Measurements from ENCODE around the gene C1orf167.

C1orf167 gene

DNA sequence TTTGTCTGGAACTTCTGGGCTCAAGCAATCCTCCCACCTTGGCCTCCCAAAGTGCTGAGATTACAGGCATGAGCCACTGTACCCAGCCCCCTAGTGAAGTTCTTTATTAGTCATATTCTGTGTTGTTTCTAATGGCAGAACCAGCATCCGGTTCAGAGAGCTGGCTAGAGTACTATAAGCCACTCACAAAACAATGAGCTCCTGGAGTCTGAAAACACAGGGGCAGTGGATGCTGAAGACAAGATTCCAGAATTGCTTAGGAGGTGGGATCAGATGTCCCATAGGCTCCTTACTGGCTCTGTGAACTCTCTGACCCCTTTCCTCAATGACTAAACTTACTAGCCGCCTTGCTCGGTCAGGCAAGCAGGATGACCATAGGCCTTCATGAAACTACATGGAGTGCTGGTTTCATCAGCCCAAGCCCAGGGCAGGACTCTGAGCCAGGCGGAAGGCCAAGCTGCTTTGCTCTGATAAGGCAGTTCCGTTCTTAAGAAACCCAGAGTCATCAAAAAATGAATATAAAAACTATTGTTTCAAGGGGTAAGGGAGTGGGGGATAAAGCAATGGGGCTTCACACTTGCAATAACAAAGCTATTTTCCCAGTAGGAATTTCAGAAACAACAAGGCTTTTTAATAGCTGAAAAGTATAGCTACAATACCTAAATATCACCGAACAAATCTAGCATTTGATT lies 35.7 kb downstream of the C1orf167 start:
- ATAC-seq = no peak
- TF ChIP-seq ZC3H10 (CRISPR knock-in tag; IDR thresholded peaks at IDR 0.05) = no peak
- no peak for TF ChIP-seq OSR1 (CRISPR knock-in tag; IDR thresholded peaks at IDR 0.05)
- TF ChIP-seq, protein P1, sequence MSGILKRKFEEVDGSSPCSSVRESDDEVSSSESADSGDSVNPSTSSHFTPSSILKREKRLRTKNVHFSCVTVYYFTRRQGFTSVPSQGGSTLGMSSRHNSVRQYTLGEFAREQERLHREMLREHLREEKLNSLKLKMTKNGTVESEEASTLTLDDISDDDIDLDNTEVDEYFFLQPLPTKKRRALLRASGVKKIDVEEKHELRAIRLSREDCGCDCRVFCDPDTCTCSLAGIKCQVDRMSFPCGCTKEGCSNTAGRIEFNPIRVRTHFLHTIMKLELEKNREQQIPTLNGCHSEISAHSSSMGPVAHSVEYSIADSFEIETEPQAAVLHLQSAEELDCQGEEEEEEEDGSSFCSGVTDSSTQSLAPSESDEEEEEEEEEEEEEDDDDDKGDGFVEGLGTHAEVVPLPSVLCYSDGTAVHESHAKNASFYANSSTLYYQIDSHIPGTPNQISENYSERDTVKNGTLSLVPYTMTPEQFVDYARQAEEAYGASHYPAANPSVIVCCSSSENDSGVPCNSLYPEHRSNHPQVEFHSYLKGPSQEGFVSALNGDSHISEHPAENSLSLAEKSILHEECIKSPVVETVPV (CRISPR knock-in tag; IDR thresholded peaks at IDR 0.05) = no peak
- TF ChIP-seq, protein P2, sequence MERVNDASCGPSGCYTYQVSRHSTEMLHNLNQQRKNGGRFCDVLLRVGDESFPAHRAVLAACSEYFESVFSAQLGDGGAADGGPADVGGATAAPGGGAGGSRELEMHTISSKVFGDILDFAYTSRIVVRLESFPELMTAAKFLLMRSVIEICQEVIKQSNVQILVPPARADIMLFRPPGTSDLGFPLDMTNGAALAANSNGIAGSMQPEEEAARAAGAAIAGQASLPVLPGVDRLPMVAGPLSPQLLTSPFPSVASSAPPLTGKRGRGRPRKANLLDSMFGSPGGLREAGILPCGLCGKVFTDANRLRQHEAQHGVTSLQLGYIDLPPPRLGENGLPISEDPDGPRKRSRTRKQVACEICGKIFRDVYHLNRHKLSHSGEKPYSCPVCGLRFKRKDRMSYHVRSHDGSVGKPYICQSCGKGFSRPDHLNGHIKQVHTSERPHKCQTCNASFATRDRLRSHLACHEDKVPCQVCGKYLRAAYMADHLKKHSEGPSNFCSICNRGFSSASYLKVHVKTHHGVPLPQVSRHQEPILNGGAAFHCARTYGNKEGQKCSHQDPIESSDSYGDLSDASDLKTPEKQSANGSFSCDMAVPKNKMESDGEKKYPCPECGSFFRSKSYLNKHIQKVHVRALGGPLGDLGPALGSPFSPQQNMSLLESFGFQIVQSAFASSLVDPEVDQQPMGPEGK (CRISPR knock-in tag; IDR thresholded peaks at IDR 0.05; ENCODE audit: borderline replicate concordance) = no peak
- TF ChIP-seq TCF4 (CRISPR knock-in tag; IDR thresholded peaks at IDR 0.05; ENCODE audit: borderline replicate concordance) = no peak
- no peak for TF ChIP-seq ZNF8 (CRISPR knock-in tag; IDR thresholded peaks at IDR 0.05)
- no peak for TF ChIP-seq CSDC2 (CRISPR knock-in tag; IDR thresholded peaks at IDR 0.05)
- TF ChIP-seq ZNF565 (CRISPR knock-in tag; conservative IDR thresholded peaks at IDR 0.05; ENCODE audit: low read depth) = no peak
- no peak for TF ChIP-seq PPARA (CRISPR knock-in tag; IDR thresholded peaks at IDR 0.05; ENCODE audit: borderline replicate concordance)
- no peak for TF ChIP-seq ZNF70 (CRISPR knock-in tag; IDR thresholded peaks at IDR 0.05)
- TF ChIP-seq, protein P3, sequence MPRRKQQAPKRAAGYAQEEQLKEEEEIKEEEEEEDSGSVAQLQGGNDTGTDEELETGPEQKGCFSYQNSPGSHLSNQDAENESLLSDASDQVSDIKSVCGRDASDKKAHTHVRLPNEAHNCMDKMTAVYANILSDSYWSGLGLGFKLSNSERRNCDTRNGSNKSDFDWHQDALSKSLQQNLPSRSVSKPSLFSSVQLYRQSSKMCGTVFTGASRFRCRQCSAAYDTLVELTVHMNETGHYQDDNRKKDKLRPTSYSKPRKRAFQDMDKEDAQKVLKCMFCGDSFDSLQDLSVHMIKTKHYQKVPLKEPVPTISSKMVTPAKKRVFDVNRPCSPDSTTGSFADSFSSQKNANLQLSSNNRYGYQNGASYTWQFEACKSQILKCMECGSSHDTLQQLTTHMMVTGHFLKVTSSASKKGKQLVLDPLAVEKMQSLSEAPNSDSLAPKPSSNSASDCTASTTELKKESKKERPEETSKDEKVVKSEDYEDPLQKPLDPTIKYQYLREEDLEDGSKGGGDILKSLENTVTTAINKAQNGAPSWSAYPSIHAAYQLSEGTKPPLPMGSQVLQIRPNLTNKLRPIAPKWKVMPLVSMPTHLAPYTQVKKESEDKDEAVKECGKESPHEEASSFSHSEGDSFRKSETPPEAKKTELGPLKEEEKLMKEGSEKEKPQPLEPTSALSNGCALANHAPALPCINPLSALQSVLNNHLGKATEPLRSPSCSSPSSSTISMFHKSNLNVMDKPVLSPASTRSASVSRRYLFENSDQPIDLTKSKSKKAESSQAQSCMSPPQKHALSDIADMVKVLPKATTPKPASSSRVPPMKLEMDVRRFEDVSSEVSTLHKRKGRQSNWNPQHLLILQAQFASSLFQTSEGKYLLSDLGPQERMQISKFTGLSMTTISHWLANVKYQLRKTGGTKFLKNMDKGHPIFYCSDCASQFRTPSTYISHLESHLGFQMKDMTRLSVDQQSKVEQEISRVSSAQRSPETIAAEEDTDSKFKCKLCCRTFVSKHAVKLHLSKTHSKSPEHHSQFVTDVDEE (CRISPR knock-in tag; IDR thresholded peaks at IDR 0.05) = no peak
- no peak for TF ChIP-seq ARNTL (CRISPR knock-in tag; IDR thresholded peaks at IDR 0.05; ENCODE audit: borderline replicate concordance, low read depth)

DNA sequence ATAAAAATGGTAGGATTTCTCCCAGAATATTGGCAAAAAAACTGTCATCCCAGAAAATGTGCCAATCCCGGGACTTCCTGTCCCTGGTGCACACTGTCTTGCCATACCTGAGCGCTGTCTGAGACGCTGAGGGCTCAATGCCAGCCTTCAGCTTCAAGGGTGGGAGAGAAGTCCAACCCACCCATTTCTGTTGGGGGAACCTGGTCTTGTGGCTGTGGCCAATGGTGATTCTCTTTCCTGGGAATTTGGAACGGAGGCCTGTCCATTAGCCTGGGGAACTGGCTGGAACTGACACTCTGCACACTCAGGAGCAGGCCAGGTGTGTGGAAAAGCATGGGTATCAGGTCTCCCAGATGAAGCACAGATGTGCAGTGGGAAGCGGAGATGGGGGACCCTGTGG lies 37.1 kb downstream of the C1orf167 start:
- ATAC-seq = no peak

More for the DNA sequence above, 37.1 kb downstream of the C1orf167 start:
- TF ChIP-seq, protein P2 (CRISPR knock-in tag; IDR thresholded peaks at IDR 0.05; ENCODE audit: borderline replicate concordance) = no peak
- TF ChIP-seq ZNF565 (CRISPR knock-in tag; conservative IDR thresholded peaks at IDR 0.05; ENCODE audit: low read depth) = no peak
- TF ChIP-seq ZNF70 (CRISPR knock-in tag; IDR thresholded peaks at IDR 0.05) = no peak
- TF ChIP-seq PPARA (CRISPR knock-in tag; IDR thresholded peaks at IDR 0.05; ENCODE audit: borderline replicate concordance) = no peak
- no peak for TF ChIP-seq GLIS3 (CRISPR knock-in tag; IDR thresholded peaks at IDR 0.05)
- no peak for TF ChIP-seq ZFP3 (CRISPR knock-in tag; IDR thresholded peaks at IDR 0.05)
- no peak for TF ChIP-seq BACH2 (CRISPR knock-in tag; IDR thresholded peaks at IDR 0.05; ENCODE audit: borderline replicate concordance)
- no peak for TF ChIP-seq RARB (CRISPR knock-in tag; IDR thresholded peaks at IDR 0.05)
- TF ChIP-seq TOX (CRISPR knock-in tag; IDR thresholded peaks at IDR 0.05; ENCODE audit: borderline replicate concordance) = no peak
- no peak for TF ChIP-seq TCF4 (CRISPR knock-in tag; IDR thresholded peaks at IDR 0.05; ENCODE audit: borderline replicate concordance)
- no peak for TF ChIP-seq ZNF8 (CRISPR knock-in tag; IDR thresholded peaks at IDR 0.05)
- no peak for TF ChIP-seq ZFP30 (CRISPR knock-in tag; IDR thresholded peaks at IDR 0.05)
- TF ChIP-seq, protein P4, sequence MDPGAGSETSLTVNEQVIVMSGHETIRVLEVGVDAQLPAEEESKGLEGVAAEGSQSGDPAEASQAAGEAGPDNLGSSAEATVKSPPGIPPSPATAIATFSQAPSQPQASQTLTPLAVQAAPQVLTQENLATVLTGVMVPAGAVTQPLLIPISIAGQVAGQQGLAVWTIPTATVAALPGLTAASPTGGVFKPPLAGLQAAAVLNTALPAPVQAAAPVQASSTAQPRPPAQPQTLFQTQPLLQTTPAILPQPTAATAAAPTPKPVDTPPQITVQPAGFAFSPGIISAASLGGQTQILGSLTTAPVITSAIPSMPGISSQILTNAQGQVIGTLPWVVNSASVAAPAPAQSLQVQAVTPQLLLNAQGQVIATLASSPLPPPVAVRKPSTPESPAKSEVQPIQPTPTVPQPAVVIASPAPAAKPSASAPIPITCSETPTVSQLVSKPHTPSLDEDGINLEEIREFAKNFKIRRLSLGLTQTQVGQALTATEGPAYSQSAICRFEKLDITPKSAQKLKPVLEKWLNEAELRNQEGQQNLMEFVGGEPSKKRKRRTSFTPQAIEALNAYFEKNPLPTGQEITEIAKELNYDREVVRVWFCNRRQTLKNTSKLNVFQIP (CRISPR knock-in tag; IDR thresholded peaks at IDR 0.05; ENCODE audit: borderline replicate concordance, low read depth) = no peak
- no peak for TF ChIP-seq SNAI2 (CRISPR knock-in tag; IDR thresholded peaks at IDR 0.05)
- TF ChIP-seq, protein P5, sequence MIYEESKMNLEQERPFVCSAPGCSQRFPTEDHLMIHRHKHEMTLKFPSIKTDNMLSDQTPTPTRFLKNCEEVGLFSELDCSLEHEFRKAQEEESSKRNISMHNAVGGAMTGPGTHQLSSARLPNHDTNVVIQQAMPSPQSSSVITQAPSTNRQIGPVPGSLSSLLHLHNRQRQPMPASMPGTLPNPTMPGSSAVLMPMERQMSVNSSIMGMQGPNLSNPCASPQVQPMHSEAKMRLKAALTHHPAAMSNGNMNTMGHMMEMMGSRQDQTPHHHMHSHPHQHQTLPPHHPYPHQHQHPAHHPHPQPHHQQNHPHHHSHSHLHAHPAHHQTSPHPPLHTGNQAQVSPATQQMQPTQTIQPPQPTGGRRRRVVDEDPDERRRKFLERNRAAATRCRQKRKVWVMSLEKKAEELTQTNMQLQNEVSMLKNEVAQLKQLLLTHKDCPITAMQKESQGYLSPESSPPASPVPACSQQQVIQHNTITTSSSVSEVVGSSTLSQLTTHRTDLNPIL (CRISPR knock-in tag; IDR thresholded peaks at IDR 0.05; ENCODE audit: low read depth) = no peak
- no peak for TF ChIP-seq OSR1 (CRISPR knock-in tag; IDR thresholded peaks at IDR 0.05)
- TF ChIP-seq, protein P3 (CRISPR knock-in tag; IDR thresholded peaks at IDR 0.05) = no peak
- no peak for TF ChIP-seq ARNTL (CRISPR knock-in tag; IDR thresholded peaks at IDR 0.05; ENCODE audit: borderline replicate concordance, low read depth)
- no peak for TF ChIP-seq ZC3H10 (CRISPR knock-in tag; IDR thresholded peaks at IDR 0.05)

Measured in SK-N-SH treated with all-trans-retinoic acid at 6 μM for 48 hours (cell line).